Measurements from ENCODE around the gene ELAC1.

- TF ChIP-seq CTCF (IDR thresholded peaks at IDR 0.05; ENCODE audit: insufficient read depth, low read length, poor library complexity, severe bottlenecking) (no peak), EZH2phosphoT487 (conservative IDR thresholded peaks at IDR 0.05; ENCODE audit: low read length) (no peak)
Measured at GRCh38 chr18:50987261-50987660, 19.4 kb downstream of the ELAC1 start.

Data from SU-DHL-6 (cell line).